K562 (cell line): ENCODE data around the gene PRSS8. TPM values are rescaled to one million over a fixed set of nuclear protein-coding genes. Genes with fewer than 3 reads are reported as not detected.

Experiments used
- ATF2 ChIP-seq: sonication (generic); formaldehyde crosslinking; IDR thresholded peaks from 2 replicates; pipeline ENCODE4 v1.8.1; 2022; ENCODE audit warnings: missing genetic modification reagents
- CEBPG ChIP-seq, 3 experiments: fragments of 200-800 bp in 1 of 3; sonication (Bioruptor generic) in 1 of 3; sonication (generic) in 1 of 3; formaldehyde crosslinking in 1 of 3; IDR thresholded peaks in 2 of 3; conservative IDR thresholded peaks in 1 of 3; 2 replicates each; pipeline versions ENCODE4 v1.6.1 to v1.8.0; 2016 to 2022; ENCODE audit warnings: missing compliant biosample characterization in 2 of 3, missing genetic modification characterization in 2 of 3, mild to moderate bottlenecking in 1 of 3, missing genetic modification reagents in 1 of 3
- CTBP1 ChIP-seq: fragments of 450-650 bp; IDR thresholded peaks from 2 replicates; pipeline ENCODE4 v1.6.1; 2016; ENCODE audit warnings: borderline replicate concordance
- DIDO1 ChIP-seq: fragments of 450-650 bp; IDR thresholded peaks from 2 replicates; pipeline ENCODE4 v1.6.1; 2016; ENCODE audit warnings: low read depth, missing biosample characterization, missing genetic modification characterization
- GTF2E2 ChIP-seq: fragments of 200-800 bp; sonication (Bioruptor generic); IDR thresholded peaks from 2 replicates; pipeline ENCODE4 v1.6.1; 2016; ENCODE audit warnings: missing genetic modification characterization, missing compliant biosample characterization
- IRF2 ChIP-seq: sonication (generic); formaldehyde crosslinking; IDR thresholded peaks from 2 replicates; pipeline ENCODE4 v1.8.1; 2022; ENCODE audit warnings: mild to moderate bottlenecking, missing genetic modification reagents
- NR2C2 ChIP-seq, 2 experiments: fragments of 200-800 bp in 1 of 2; sonication (Bioruptor generic) in 1 of 2; sonication (generic) in 1 of 2; formaldehyde crosslinking in 1 of 2; IDR thresholded peaks; 2 replicates each; pipeline versions ENCODE4 v1.6.1 to v1.8.0; 2016 to 2022; ENCODE audit warnings: mild to moderate bottlenecking in 1 of 2, missing compliant biosample characterization in 1 of 2, missing genetic modification characterization in 1 of 2, missing genetic modification reagents in 1 of 2
- RBM17 ChIP-seq: fragments of 200-400 bp; formaldehyde crosslinking; IDR thresholded peaks from 2 replicates; pipeline ENCODE4 v1.6.1; 2017; ENCODE audit warnings: low read depth, mild to moderate bottlenecking, low read length, borderline replicate concordance
- RFX7 ChIP-seq: fragments of 250-450 bp; sonication (Bioruptor Pico); IDR thresholded peaks from 2 replicates; pipeline ENCODE4 v1.5.1; 2021; ENCODE audit warnings: mild to moderate bottlenecking
- RNF2 ChIP-seq: sonication (generic); IDR thresholded peaks from 2 replicates; pipeline ENCODE4 v1.6.1; 2016
- RREB1 ChIP-seq: fragments of 250-450 bp; sonication (Bioruptor Pico); IDR thresholded peaks from 2 replicates; pipeline ENCODE4 v1.4.0; 2020
- SMARCB1 ChIP-seq: IDR thresholded peaks from 2 replicates; pipeline ENCODE4 v1.6.1; 2011; ENCODE audit warnings: improper control_type of control experiment, low read depth; ENCODE audit not compliant: insufficient read length
- XRCC5 ChIP-seq: fragments of 200-400 bp; formaldehyde crosslinking; IDR thresholded peaks from 2 replicates; pipeline ENCODE4 v1.6.1; 2017; ENCODE audit warnings: low read depth, mild to moderate bottlenecking, low read length
- ZBTB7A ChIP-seq: IDR thresholded peaks from 2 replicates; pipeline ENCODE4 v1.6.1; 2011; ENCODE audit warnings: low read depth, mild to moderate bottlenecking, low read length, moderate library complexity, borderline replicate concordance; ENCODE audit not compliant: control insufficient read depth
- polyA plus RNA-seq, 8 experiments: library from polyadenylated mRNA; depleted of rRNA in 4 of 8; stranded (reverse) in 5 of 8; unstranded in 3 of 8; fragments of >200 nt; fragmentation: Nextera tagmentation in 2 of 8; fragmentation: Illumina TruSeq in 1 of 8; extraction: Ambion mirVana in 2 of 8; extraction: Trizol in 1 of 8; gene quantifications; 2 replicates each; pipeline versions ENCODE4 v1.2.1 to v1.2.3, GENCODE V29; 2011 to 2014; ENCODE audit warnings: inconsistent platforms in 1 of 8, missing spikeins in 1 of 8
- total RNA-seq, 7 experiments: library from RNA; depleted of rRNA in 6 of 7; stranded (reverse); fragments of >200 nt in 6 of 7; fragmentation: Illumina TruSeq in 2 of 7; extraction: Trizol in 2 of 7; gene quantifications; 2 replicates each; pipeline versions ENCODE4 v1.2.1 to v1.2.3, GENCODE V29; 2011 to 2021; ENCODE audit warnings: low replicate concordance in 1 of 7
- TF ChIP-seq, protein P1 (sequence below): fragments of 250-450 bp; sonication (Bioruptor Pico); IDR thresholded peaks from 2 replicates; pipeline ENCODE4 v1.5.0; 2022; ENCODE audit warnings: mild to moderate bottlenecking
- TF ChIP-seq, protein P2 (sequence below): fragments of 450-650 bp; formaldehyde crosslinking; IDR thresholded peaks from 2 replicates; pipeline ENCODE4 v1.4.0; 2022; ENCODE audit warnings: mild to moderate bottlenecking, moderate library complexity

PRSS8 gene
- total and polyA plus RNA-seq, 9 of the 15 experiments (the other 6 are each of a cell fraction or from before 2014, with no cell fraction given), result 0.25 to 3.9 (median 1.3) TPM; not detected in 1

DNA sequence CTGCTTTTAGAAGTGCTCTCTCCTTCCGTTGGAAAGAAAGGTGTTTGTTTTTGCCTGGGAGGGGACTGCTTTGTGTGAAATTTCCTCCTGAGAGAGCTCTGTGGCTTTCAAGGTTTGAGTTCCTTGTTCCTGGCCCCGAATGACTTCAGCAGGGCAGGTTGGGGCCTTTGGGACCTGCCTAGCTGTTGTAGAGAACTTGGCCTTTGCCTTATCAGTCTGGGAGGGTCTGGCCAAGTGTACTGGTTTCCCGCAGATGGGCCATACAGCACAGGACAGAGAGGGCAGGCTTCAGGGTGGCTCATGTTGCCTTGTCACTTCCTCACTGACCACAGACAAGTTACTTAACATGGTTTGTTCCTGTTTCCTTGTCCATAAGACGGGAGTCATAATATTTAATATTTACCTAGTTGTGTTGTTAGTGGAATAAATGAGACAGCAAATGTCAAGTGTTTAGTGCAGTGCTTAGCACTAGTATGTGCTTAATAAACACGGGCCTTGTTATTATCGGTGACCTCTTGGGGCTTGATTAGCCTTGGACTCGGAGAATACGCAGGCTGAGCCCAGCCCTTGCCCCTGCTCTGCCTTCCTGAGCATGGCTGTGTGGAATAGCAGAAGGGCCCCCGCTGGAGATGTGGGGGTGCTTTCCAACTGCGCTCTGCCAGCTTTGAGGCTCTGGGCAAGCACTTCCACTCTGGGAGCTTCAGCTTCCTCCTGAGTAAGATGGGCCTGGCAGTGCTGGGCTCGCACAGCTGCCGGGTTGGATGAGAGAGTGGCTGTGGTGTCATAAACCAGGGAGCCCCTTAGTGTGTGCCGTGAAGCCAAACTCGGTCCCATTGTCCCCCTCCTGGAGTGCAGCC lies 6.6 kb downstream of the PRSS8 start (continued):
- TF ChIP-seq, protein P1, sequence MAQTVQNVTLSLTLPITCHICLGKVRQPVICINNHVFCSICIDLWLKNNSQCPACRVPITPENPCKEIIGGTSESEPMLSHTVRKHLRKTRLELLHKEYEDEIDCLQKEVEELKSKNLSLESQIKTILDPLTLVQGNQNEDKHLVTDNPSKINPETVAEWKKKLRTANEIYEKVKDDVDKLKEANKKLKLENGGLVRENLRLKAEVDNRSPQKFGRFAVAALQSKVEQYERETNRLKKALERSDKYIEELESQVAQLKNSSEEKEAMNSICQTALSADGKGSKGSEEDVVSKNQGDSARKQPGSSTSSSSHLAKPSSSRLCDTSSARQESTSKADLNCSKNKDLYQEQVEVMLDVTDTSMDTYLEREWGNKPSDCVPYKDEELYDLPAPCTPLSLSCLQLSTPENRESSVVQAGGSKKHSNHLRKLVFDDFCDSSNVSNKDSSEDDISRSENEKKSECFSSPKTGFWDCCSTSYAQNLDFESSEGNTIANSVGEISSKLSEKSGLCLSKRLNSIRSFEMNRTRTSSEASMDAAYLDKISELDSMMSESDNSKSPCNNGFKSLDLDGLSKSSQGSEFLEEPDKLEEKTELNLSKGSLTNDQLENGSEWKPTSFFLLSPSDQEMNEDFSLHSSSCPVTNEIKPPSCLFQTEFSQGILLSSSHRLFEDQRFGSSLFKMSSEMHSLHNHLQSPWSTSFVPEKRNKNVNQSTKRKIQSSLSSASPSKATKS (CRISPR knock-in tag), result no peak
- TF ChIP-seq RREB1 (CRISPR knock-in tag) (no peak), IRF2 (CRISPR knock-in tag) (no peak), CEBPG (CRISPR knock-in tag; IDR thresholded peaks at IDR 0.05) (no peak), CEBPG (tag; conservative IDR thresholded peaks at IDR 0.05 in 1 of 2, IDR thresholded peaks at IDR 0.05 in 1 of 2) (no peak), XRCC5 (no peak), DIDO1 (tag) (no peak), RBM17 (no peak), RNF2 (no peak), RFX7 (CRISPR knock-in tag) (no peak), GTF2E2 (peak; percentile 40; the same call in 1 of the 2 replicates), NR2C2 (CRISPR knock-in tag; IDR thresholded peaks at IDR 0.05) (no peak), NR2C2 (tag; IDR thresholded peaks at IDR 0.05) (peak; percentile 76), CTBP1 (peak; percentile 41; the same call in 1 of the 2 replicates), ATF2 (CRISPR knock-in tag) (no peak), SMARCB1 (no peak), ZBTB7A (peak; percentile 68; the same call in 1 of the 2 replicates)
- TF ChIP-seq, protein P2, sequence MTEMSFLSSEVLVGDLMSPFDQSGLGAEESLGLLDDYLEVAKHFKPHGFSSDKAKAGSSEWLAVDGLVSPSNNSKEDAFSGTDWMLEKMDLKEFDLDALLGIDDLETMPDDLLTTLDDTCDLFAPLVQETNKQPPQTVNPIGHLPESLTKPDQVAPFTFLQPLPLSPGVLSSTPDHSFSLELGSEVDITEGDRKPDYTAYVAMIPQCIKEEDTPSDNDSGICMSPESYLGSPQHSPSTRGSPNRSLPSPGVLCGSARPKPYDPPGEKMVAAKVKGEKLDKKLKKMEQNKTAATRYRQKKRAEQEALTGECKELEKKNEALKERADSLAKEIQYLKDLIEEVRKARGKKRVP (CRISPR knock-in tag), result no peak
